DND-41 (cell line): Measurements from ENCODE around the gene GREB1.

ENCODE experiments used
- ATAC-seq: fragments of 200-7000 bp; cut with Tn5 transposase; 3 replicates; pipeline ENCODE4 v1.9.1; 2021; ENCODE audit warnings: low read depth; ENCODE audit not compliant: insufficient read depth
- DNase-seq: peaks from one replicate; pipeline ENCODE4 v3.0.0-alpha.2; 2020
- H2AFZ ChIP-seq: 2 replicates; pipeline ENCODE4 v1.6.0; 2012; ENCODE audit warnings: low read depth, low read length
- H3K27ac ChIP-seq: 2 replicates; pipeline ENCODE4 v1.5.1; 2012; ENCODE audit warnings: low read length, inconsistent platforms
- H3K27me3 ChIP-seq: fragments of 200-600 bp; sonication (generic); 2 replicates; pipeline ENCODE4 v1.6.0; 2012; ENCODE audit warnings: low read length, mild to moderate bottlenecking, inconsistent platforms; ENCODE audit not compliant: insufficient read depth, poor library complexity
- H3K36me3 ChIP-seq: 2 replicates; pipeline ENCODE4 v1.5.1; 2012; ENCODE audit warnings: low read length, inconsistent platforms; ENCODE audit not compliant: insufficient read depth
- H3K4me1 ChIP-seq: 2 replicates; pipeline ENCODE4 v1.5.1; 2012; ENCODE audit warnings: mild to moderate bottlenecking, low read length; ENCODE audit not compliant: insufficient read depth
- H3K4me2 ChIP-seq: 2 replicates; pipeline ENCODE4 v1.6.0; 2012; ENCODE audit warnings: mild to moderate bottlenecking, moderate library complexity, low read length, inconsistent platforms; ENCODE audit not compliant: insufficient read depth
- H3K4me3 ChIP-seq, 2 experiments: fragments of 200-600 bp in 1 of 2; shearing (Covaris generic) in 1 of 2; 2 replicates each; pipeline ENCODE4 v1.5.1; 2012 to 2016; ENCODE audit warnings: inconsistent platforms in 2 of 2, low read length in 2 of 2, mild to moderate bottlenecking in 2 of 2, low read depth in 1 of 2, moderate library complexity in 1 of 2
- H3K79me2 ChIP-seq: 2 replicates; pipeline ENCODE4 v1.6.0; 2012; ENCODE audit warnings: low read length, inconsistent platforms; ENCODE audit not compliant: insufficient read depth
- H3K9ac ChIP-seq: 2 replicates; pipeline ENCODE4 v1.6.0; 2012; ENCODE audit warnings: low read depth, mild to moderate bottlenecking, inconsistent platforms, low read length, moderate library complexity
- H3K9me3 ChIP-seq: 2 replicates; pipeline ENCODE4 v1.5.1; 2012; ENCODE audit warnings: low read length, moderate library complexity, mild to moderate bottlenecking, inconsistent platforms; ENCODE audit not compliant: insufficient read depth, severe bottlenecking
- H4K20me1 ChIP-seq: 2 replicates; pipeline ENCODE4 v1.6.0; 2012; ENCODE audit warnings: low read length; ENCODE audit not compliant: insufficient read depth
- EZH2 ChIP-seq: IDR thresholded peaks from 3 replicates; pipeline ENCODE4 v1.6.1; 2012; ENCODE audit warnings: borderline replicate concordance, low read depth, mild to moderate bottlenecking, moderate library complexity, low read length, inconsistent platforms; ENCODE audit not compliant: severe bottlenecking
- TF ChIP-seq, protein P1 (sequence below): IDR thresholded peaks from 2 replicates; pipeline ENCODE4 v1.5.1; 2012; ENCODE audit warnings: borderline replicate concordance, low read length, moderate library complexity, mild to moderate bottlenecking; ENCODE audit not compliant: poor library complexity, severe bottlenecking; ENCODE audit errors: extremely low read depth

The GREB1 gene

GRCh38 chr2:11682590-11682915 lies 148.7 kb downstream of the GREB1 start:
- Histone ChIP-seq H3K9ac (no peak overlapping the region), H2AFZ (no peak overlapping the region), H3K4me3 (no peak overlapping the region), H3K4me1 (peaks cover 4% of the 10 kb centered on the region; the same call in 1 of the 2 replicates), H3K4me2 (no peak overlapping the region), H3K27me3 (no peaks in the 10 kb centered on the region), H3K27ac (no peak overlapping the region), H4K20me1 (no peaks in the 10 kb centered on the region), H3K36me3 (no peaks in the 10 kb centered on the region), H3K79me2 (no peaks in the 10 kb centered on the region), H3K9me3 (no peaks in the 10 kb centered on the region)
- TF ChIP-seq EZH2, result no peak
- TF ChIP-seq, protein P1, sequence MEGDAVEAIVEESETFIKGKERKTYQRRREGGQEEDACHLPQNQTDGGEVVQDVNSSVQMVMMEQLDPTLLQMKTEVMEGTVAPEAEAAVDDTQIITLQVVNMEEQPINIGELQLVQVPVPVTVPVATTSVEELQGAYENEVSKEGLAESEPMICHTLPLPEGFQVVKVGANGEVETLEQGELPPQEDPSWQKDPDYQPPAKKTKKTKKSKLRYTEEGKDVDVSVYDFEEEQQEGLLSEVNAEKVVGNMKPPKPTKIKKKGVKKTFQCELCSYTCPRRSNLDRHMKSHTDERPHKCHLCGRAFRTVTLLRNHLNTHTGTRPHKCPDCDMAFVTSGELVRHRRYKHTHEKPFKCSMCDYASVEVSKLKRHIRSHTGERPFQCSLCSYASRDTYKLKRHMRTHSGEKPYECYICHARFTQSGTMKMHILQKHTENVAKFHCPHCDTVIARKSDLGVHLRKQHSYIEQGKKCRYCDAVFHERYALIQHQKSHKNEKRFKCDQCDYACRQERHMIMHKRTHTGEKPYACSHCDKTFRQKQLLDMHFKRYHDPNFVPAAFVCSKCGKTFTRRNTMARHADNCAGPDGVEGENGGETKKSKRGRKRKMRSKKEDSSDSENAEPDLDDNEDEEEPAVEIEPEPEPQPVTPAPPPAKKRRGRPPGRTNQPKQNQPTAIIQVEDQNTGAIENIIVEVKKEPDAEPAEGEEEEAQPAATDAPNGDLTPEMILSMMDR, result no peak
- ATAC-seq, result no peak
- DNase-seq, result no peak

- ATAC-seq, result no peak
- no peak overlapping the region for H3K9ac ChIP-seq
- no peaks in the 10 kb centered on the region for H4K20me1 ChIP-seq
- H3K9me3 ChIP-seq, result no peaks in the 10 kb centered on the region
- no peaks in the 10 kb centered on the region for H3K36me3 ChIP-seq
- no peak overlapping the region for H3K4me3 ChIP-seq
- peaks cover 11% of the 10 kb centered on the region for H3K4me1 ChIP-seq
- no peak overlapping the region for H2AFZ ChIP-seq
- TF ChIP-seq, protein P1, result no peak
- TF ChIP-seq EZH2, result no peak
- no peak overlapping the region for H3K27ac ChIP-seq
- DNase-seq, result no peak
- no peaks in the 10 kb centered on the region for H3K27me3 ChIP-seq
- H3K4me2 ChIP-seq, result no peak overlapping the region
- no peaks in the 10 kb centered on the region for H3K79me2 ChIP-seq
Measured at GRCh38 chr2:11683476-11683875, 149.6 kb downstream of the GREB1 start.

DNA sequence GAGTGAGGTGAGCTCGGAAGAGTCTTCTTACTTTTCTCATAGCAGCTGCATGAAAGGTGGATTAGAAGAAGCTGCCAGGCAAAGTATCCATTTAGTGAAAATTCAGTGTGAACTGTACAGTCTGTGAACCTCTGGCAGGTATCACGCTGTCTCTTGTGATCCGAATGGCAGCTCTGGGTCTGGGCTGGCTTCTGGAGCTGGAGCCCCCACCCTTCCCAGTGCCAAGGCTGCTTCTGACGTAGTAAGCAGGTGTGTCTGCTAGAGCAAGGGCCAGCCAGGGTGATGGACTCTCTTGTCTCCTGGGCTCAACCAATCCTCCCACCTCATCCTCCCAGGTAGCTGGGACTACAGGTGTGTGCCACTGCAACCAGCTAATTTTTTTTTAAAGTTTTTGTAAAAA lies 150.1 kb downstream of the GREB1 start:
- TF ChIP-seq, protein P1, result no peak
- TF ChIP-seq EZH2, result no peak
- H3K4me3 ChIP-seq, result no peak overlapping the region

GRCh38 chr2:11684894-11685460 lies 151.1 kb downstream of the GREB1 start:
- Histone ChIP-seq H3K79me2 (no peaks in the 10 kb centered on the region), H3K4me3 (no peak overlapping the region), H4K20me1 (no peaks in the 10 kb centered on the region), H3K4me1 (peaks cover 18% of the 10 kb centered on the region), H3K4me2 (no peak overlapping the region), H3K27ac (no peak overlapping the region), H3K9me3 (no peaks in the 10 kb centered on the region), H2AFZ (no peak overlapping the region), H3K36me3 (no peaks in the 10 kb centered on the region), H3K27me3 (no peaks in the 10 kb centered on the region), H3K9ac (no peak overlapping the region)
- no peak for TF ChIP-seq EZH2
- TF ChIP-seq, protein P1, result no peak
- DNase-seq (no peak), ATAC-seq (no peak)

More for the DNA sequence above, 150.1 kb downstream of the GREB1 start:
- Histone ChIP-seq H3K4me2 (no peak overlapping the region), H3K9ac (no peak overlapping the region), H3K9me3 (no peaks in the 10 kb centered on the region), H4K20me1 (no peaks in the 10 kb centered on the region), H2AFZ (no peak overlapping the region), H3K79me2 (no peaks in the 10 kb centered on the region), H3K4me1 (peaks cover 16% of the 10 kb centered on the region), H3K36me3 (no peaks in the 10 kb centered on the region), H3K27me3 (no peaks in the 10 kb centered on the region), H3K27ac (no peak overlapping the region)
- DNase-seq, result no peak
- no peak for ATAC-seq
